RWPE2 (cell line): Measurements from ENCODE around the gene ERGIC1.

ENCODE experiments used
- ATAC-seq: fragments of 200-7000 bp; cut with Tn5 transposase; 3 replicates; pipeline ENCODE4 v1.9.1; 2021; ENCODE audit warnings: low read depth
- DNase-seq: peaks from one replicate; pipeline ENCODE4 v3.0.0-alpha.2; 2020; ENCODE audit warnings: low spot score
- H3K27ac ChIP-seq: fragments of 450-650 bp; 2 replicates; pipeline ENCODE4 v1.5.1; 2017; ENCODE audit warnings: mild to moderate bottlenecking; ENCODE audit not compliant: poor library complexity, severe bottlenecking
- H3K27me3 ChIP-seq: fragments of 250-450 bp; sonication (Bioruptor Pico); 2 replicates; pipeline ENCODE4 v1.5.1; 2021; ENCODE audit warnings: mild to moderate bottlenecking, moderate library complexity; ENCODE audit not compliant: insufficient read depth, poor library complexity, severe bottlenecking
- H3K36me3 ChIP-seq: fragments of 250-450 bp; sonication (Bioruptor Pico); 2 replicates; pipeline ENCODE4 v1.5.1; 2020; ENCODE audit warnings: low read depth, mild to moderate bottlenecking, moderate library complexity
- H3K4me1 ChIP-seq: fragments of 250-450 bp; sonication (Bioruptor Pico); 2 replicates; pipeline ENCODE4 v1.5.1; 2021; ENCODE audit warnings: mild to moderate bottlenecking, moderate library complexity; ENCODE audit not compliant: insufficient read depth, poor library complexity, severe bottlenecking
- H3K4me3 ChIP-seq: fragments of 250-450 bp; sonication (Bioruptor Pico); 2 replicates; pipeline ENCODE4 v1.5.1; 2021; ENCODE audit warnings: mild to moderate bottlenecking, moderate library complexity; ENCODE audit not compliant: severe bottlenecking
- H3K9me3 ChIP-seq: fragments of 250-450 bp; sonication (Bioruptor Pico); 2 replicates; pipeline ENCODE4 v1.5.1; 2021; ENCODE audit warnings: mild to moderate bottlenecking, moderate library complexity; ENCODE audit not compliant: severe bottlenecking
- CTCF ChIP-seq: fragments of 450-650 bp; IDR thresholded peaks from one replicate; pipeline ENCODE4 v1.5.1; 2017; ENCODE audit warnings: mild to moderate bottlenecking, moderate library complexity; ENCODE audit not compliant: poor library complexity, severe bottlenecking

ERGIC1 gene

DNA sequence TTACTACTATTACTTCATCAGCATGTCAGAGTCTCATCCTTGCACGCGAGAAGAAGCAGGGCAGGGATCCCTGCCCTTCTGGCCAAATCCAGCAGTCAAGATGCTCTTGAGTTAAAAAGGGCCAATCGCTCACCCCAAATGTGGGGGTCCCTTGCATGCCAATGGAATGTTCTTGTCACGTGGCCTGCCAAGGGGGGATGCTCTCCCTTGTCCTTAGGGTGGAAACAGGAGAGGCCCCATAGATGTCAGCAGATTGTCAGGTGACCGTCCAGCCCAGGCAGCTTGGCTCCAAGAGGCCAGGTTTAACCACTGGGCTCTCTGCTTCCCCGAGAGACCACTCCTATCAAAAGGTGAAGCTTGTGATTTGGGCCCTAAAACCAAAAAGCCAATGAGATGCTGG is 37.7 kb upstream of the ERGIC1 start:
- ATAC-seq: no peak
- no peaks in the 10 kb centered on the region for H3K36me3 ChIP-seq
- H3K27ac ChIP-seq: peak overlapping the region; percentile 96

DNA sequence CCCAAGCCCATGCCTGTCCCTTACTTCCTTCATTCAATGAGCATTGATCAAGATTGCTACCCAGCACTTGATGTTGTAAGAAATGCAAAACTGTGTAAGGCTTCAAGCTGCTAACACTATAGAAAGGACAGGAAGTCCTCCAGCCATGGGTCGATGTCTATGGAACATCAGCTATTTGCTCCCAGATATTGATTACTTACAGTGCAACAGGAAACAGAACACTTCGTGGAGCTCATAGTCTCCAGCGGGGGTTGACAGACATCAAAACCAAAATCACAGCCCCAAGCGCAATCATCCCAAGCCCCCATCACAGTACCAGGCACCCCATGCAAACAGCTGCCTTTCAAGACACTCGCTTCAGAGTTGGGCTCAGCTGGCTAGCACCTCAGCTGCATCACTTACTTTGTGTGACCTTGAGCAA is 36.3 kb upstream of the ERGIC1 start:
- Histone ChIP-seq H3K4me1 (peaks cover 69% of the 10 kb centered on the region), H3K4me3 (no peak overlapping the region)

More for the DNA sequence above, 37.7 kb upstream of the ERGIC1 start:
- DNase-seq: no peak
- H3K27me3 ChIP-seq: no peaks in the 10 kb centered on the region
- peaks cover 56% of the 10 kb centered on the region for H3K4me1 ChIP-seq
- TF ChIP-seq CTCF: no peak
- H3K4me3 ChIP-seq: no peak overlapping the region
- no peaks in the 10 kb centered on the region for H3K9me3 ChIP-seq

GRCh38 chr5:172798422-172799215 is 35.4 kb upstream of the ERGIC1 start:
- no peak for TF ChIP-seq CTCF
- H3K9me3 ChIP-seq: no peaks in the 10 kb centered on the region
- no peaks in the 10 kb centered on the region for H3K36me3 ChIP-seq
- peak overlapping the region; percentile 96 for H3K27ac ChIP-seq
- no peak for DNase-seq
- H3K4me3 ChIP-seq: no peak overlapping the region
- peaks cover 69% of the 10 kb centered on the region for H3K4me1 ChIP-seq
- ATAC-seq: peak; percentile 55
- H3K27me3 ChIP-seq: no peaks in the 10 kb centered on the region

More for the DNA sequence above, 36.3 kb upstream of the ERGIC1 start:
- TF ChIP-seq CTCF: no peak
- DNase-seq (no peak), ATAC-seq (no peak)
- H3K36me3 ChIP-seq: no peaks in the 10 kb centered on the region
- H3K9me3 ChIP-seq: no peaks in the 10 kb centered on the region
- peak overlapping the region; percentile 96 for H3K27ac ChIP-seq
- H3K27me3 ChIP-seq: no peaks in the 10 kb centered on the region

GRCh38 chr5:172799416-172799815 is 34.6 kb upstream of the ERGIC1 start:
- H3K27me3 ChIP-seq: no peaks in the 10 kb centered on the region
- TF ChIP-seq CTCF: no peak
- no peaks in the 10 kb centered on the region for H3K36me3 ChIP-seq
- H3K4me3 ChIP-seq: no peak overlapping the region
- H3K27ac ChIP-seq: peak overlapping the region; percentile 96
- H3K4me1 ChIP-seq: peaks cover 63% of the 10 kb centered on the region
- ATAC-seq: no peak
- no peaks in the 10 kb centered on the region for H3K9me3 ChIP-seq
- no peak for DNase-seq

DNA sequence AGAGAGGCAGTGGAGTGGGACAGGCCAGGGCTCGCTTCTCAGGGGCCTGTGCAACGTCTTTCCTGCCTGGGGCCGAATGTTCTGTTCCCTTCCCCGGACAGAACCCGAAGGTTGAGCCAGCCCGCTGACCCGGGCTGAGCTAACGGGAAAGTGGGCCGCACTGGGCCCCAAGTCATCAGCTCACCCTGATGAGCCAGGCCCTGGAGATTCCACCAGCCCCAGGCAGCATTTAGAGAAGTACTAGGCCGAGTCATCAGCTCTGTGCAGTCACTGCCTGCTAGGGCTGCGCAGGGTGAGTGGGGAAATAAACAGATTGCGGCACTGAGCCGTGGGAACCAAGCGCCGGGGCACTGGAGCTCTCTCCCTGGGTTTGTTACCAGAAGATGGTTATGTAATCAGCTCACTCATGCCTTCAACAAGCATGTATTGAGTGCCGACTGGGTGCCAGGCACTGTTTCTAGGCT is 33.9 kb upstream of the ERGIC1 start:
- ATAC-seq (peak; percentile 79), DNase-seq (peak; percentile 97)
- no peaks in the 10 kb centered on the region for H3K36me3 ChIP-seq
- H3K9me3 ChIP-seq: no peaks in the 10 kb centered on the region
- H3K27ac ChIP-seq: peak overlapping the region; percentile 96
- H3K4me1 ChIP-seq: peaks cover 58% of the 10 kb centered on the region
- no peaks in the 10 kb centered on the region for H3K27me3 ChIP-seq
- no peak overlapping the region for H3K4me3 ChIP-seq
- no peak for TF ChIP-seq CTCF
